NB4 (cell line): Measurements from ENCODE around the gene TM9SF3.

Source experiments
- DNase-seq: peaks from one replicate; pipeline ENCODE4 v3.0.0; 2010; ENCODE audit warnings: low read depth
- H3K4me3 ChIP-seq: one replicate; pipeline ENCODE4 v1.5.1; 2011; ENCODE audit warnings: mild to moderate bottlenecking, low read depth, low read length, moderate library complexity
- CTCF ChIP-seq: IDR thresholded peaks from one replicate; pipeline ENCODE4 v1.5.1; 2012; ENCODE audit warnings: low read depth, low read length
- MAX ChIP-seq: IDR thresholded peaks from 2 replicates; pipeline ENCODE4 v1.6.1; 2011; ENCODE audit warnings: low read depth, low read length
- MYC ChIP-seq: IDR thresholded peaks from 2 replicates; pipeline ENCODE4 v1.6.1; 2011; ENCODE audit warnings: low read depth, low read length
- POLR2A ChIP-seq: IDR thresholded peaks from 2 replicates; pipeline ENCODE4 v1.6.1; 2011; ENCODE audit warnings: mild to moderate bottlenecking; ENCODE audit not compliant: insufficient read length; ENCODE audit errors: extremely low read depth

TM9SF3 gene

GRCh38 chr10:96586419-96587263, at the start of gene TM9SF3:
Gene TM9SF3 (minus strand): TSS chr10:96587012. CDS start chr10:96586835, 177 bp downstream.
- H3K4me3 ChIP-seq, result peak within 1 kb of the TSS; percentile 94
- peak; percentile 95 for DNase-seq
- TF ChIP-seq POLR2A (peak; percentile 93), CTCF (no peak), MAX (peak; percentile 64), MYC (peak; percentile 55)

- H3K4me3 ChIP-seq, result no peak overlapping the region
- no peak for DNase-seq
- TF ChIP-seq MYC (no peak), CTCF (no peak), POLR2A (no peak), MAX (no peak)
These were observed 49.7 kb upstream of the TM9SF3 start for GRCh38 chr10:96636551-96636950.

GRCh38 chr10:96632974-96633710, 46.3 kb upstream of the TM9SF3 start:
- no peak overlapping the region for H3K4me3 ChIP-seq
- TF ChIP-seq CTCF (no peak), MAX (no peak)
- DNase-seq, result no peak

- TF ChIP-seq POLR2A (no peak), CTCF (no peak), MYC (no peak), MAX (no peak)
- no peak for DNase-seq
- H3K4me3 ChIP-seq, result no peak overlapping the region
These were observed 40.5 kb upstream of the TM9SF3 start for GRCh38 chr10:96627292-96627691.

- no peak for TF ChIP-seq POLR2A
- peak; percentile 30 for TF ChIP-seq CTCF
- H3K4me3 ChIP-seq, result no peak overlapping the region
- peak; percentile 38 for DNase-seq
These were observed 40.0 kb upstream of the TM9SF3 start for GRCh38 chr10:96626795-96627194.
